Trophoblast cell (in vitro differentiated cells and primary cell): ENCODE measurements around the gene GHRHR.

Source experiments
- DNase-seq, 2 donors: peaks; one replicate each; pipeline ENCODE4 v3.0.0-alpha.2; 2016
- H2AFZ ChIP-seq: 2 replicates; pipeline ENCODE4 v1.6.1; 2013; ENCODE audit warnings: low read length, moderate library complexity, mild to moderate bottlenecking; ENCODE audit not compliant: insufficient read depth, poor library complexity
- H2AK5ac ChIP-seq: 2 replicates; pipeline ENCODE4 v1.6.1; 2013; ENCODE audit warnings: mild to moderate bottlenecking, low read length
- H2BK120ac ChIP-seq: 2 replicates; pipeline ENCODE4 v1.6.1; 2013; ENCODE audit warnings: low read length, mild to moderate bottlenecking, moderate library complexity; ENCODE audit not compliant: insufficient read depth, poor library complexity
- H2BK12ac ChIP-seq: 2 replicates; pipeline ENCODE4 v1.6.1; 2013; ENCODE audit warnings: mild to moderate bottlenecking, low read length, moderate library complexity
- H2BK5ac ChIP-seq: 2 replicates; pipeline ENCODE4 v1.6.1; 2013; ENCODE audit warnings: low read length, low read depth, moderate library complexity, mild to moderate bottlenecking; ENCODE audit not compliant: poor library complexity
- H3K14ac ChIP-seq: 2 replicates; pipeline ENCODE4 v1.6.1; 2013; ENCODE audit warnings: mild to moderate bottlenecking, low read length
- H3K18ac ChIP-seq: 2 replicates; pipeline ENCODE4 v1.6.1; 2013; ENCODE audit warnings: mild to moderate bottlenecking, low read length
- H3K23ac ChIP-seq: 2 replicates; pipeline ENCODE4 v1.6.1; 2013; ENCODE audit warnings: low read length
- H3K27ac ChIP-seq: 2 replicates; pipeline ENCODE4 v1.5.1; 2013; ENCODE audit warnings: low read depth, mild to moderate bottlenecking, inconsistent platforms, low read length, moderate library complexity
- H3K27me3 ChIP-seq: 2 replicates; pipeline ENCODE4 v1.6.1; 2013; ENCODE audit warnings: inconsistent platforms, mild to moderate bottlenecking, low read length, moderate library complexity; ENCODE audit not compliant: insufficient read depth
- H3K36me3 ChIP-seq, 2 experiments: 1 replicate in 1 of 2; 2 replicates in 1 of 2; pipeline ENCODE4 v1.6.1; 2013; ENCODE audit warnings: low read length in 2 of 2, mild to moderate bottlenecking in 2 of 2, moderate library complexity in 1 of 2; ENCODE audit not compliant: insufficient read depth in 2 of 2, control insufficient read depth in 1 of 2
- H3K4ac ChIP-seq: 2 replicates; pipeline ENCODE4 v1.6.1; 2013; ENCODE audit warnings: low read depth, mild to moderate bottlenecking, low read length, moderate library complexity
- H3K4me1 ChIP-seq, 2 experiments: 1 replicate in 1 of 2; 2 replicates in 1 of 2; pipeline ENCODE4 v1.6.1; 2013; ENCODE audit warnings: low read length in 2 of 2, mild to moderate bottlenecking in 2 of 2, moderate library complexity in 1 of 2; ENCODE audit not compliant: insufficient read depth in 2 of 2, control insufficient read depth in 1 of 2
- H3K4me2 ChIP-seq: 2 replicates; pipeline ENCODE4 v1.6.1; 2013; ENCODE audit warnings: inconsistent platforms, mild to moderate bottlenecking, low read length, moderate library complexity
- H3K4me3 ChIP-seq: 2 replicates; pipeline ENCODE4 v1.5.1; 2013; ENCODE audit warnings: mild to moderate bottlenecking, low read depth, low read length, inconsistent platforms
- H3K79me1 ChIP-seq: one replicate; pipeline ENCODE4 v1.6.1; 2013; ENCODE audit warnings: low read length
- H3K79me2 ChIP-seq: 2 replicates; pipeline ENCODE4 v1.6.1; 2013; ENCODE audit warnings: low read length, mild to moderate bottlenecking; ENCODE audit not compliant: control insufficient read depth, insufficient read depth, poor library complexity
- H3K9ac ChIP-seq: 2 replicates; pipeline ENCODE4 v1.6.1; 2013; ENCODE audit warnings: mild to moderate bottlenecking, low read length
- H3K9me3 ChIP-seq: 2 replicates; pipeline ENCODE4 v1.6.1; 2013; ENCODE audit warnings: low read depth, mild to moderate bottlenecking, control low read depth, inconsistent platforms, low read length; ENCODE audit not compliant: insufficient read depth
- H4K12ac ChIP-seq: 2 replicates; pipeline ENCODE4 v1.6.1; 2013; ENCODE audit warnings: low read depth, mild to moderate bottlenecking, low read length, moderate library complexity
- H4K8ac ChIP-seq: 2 replicates; pipeline ENCODE4 v1.6.1; 2013; ENCODE audit warnings: low read depth, mild to moderate bottlenecking, low read length, moderate library complexity
- H4K91ac ChIP-seq: one replicate; pipeline ENCODE4 v1.6.1; 2013; ENCODE audit warnings: low read depth, mild to moderate bottlenecking, low read length, moderate library complexity
- WGBS: extraction: QIAGEN DNeasy Blood & Tissue Kit; methylation state at CpG from one replicate; pipeline ENCODE4 v1.1.7; 2013; ENCODE audit warnings: missing lambda C conversion rate; ENCODE audit not compliant: insufficient read length, insufficient coverage; ENCODE audit errors: extremely low coverage; 5-methylcytosine and 5-hydroxymethylcytosine counted together

Gene GHRHR

GRCh38 chr7:30971440-30971839 is 7.7 kb downstream of the GHRHR start:
- Histone ChIP-seq H2BK120ac (no peak overlapping the region), H3K79me2 (no peaks in the 10 kb centered on the region), H2BK12ac (no peak overlapping the region), H2AFZ (no peak overlapping the region), H3K23ac (no peak overlapping the region), H3K4ac (no peak overlapping the region), H2BK5ac (no peak overlapping the region), H3K79me1 (no peaks in the 10 kb centered on the region), H3K4me3 (no peak overlapping the region), H4K91ac (no peak overlapping the region), H3K27ac (no peak overlapping the region), H3K27me3 (no peaks in the 10 kb centered on the region), H4K12ac (no peak overlapping the region), H3K9ac (no peak overlapping the region), H3K14ac (no peak overlapping the region), H3K4me2 (no peak overlapping the region), H2AK5ac (no peak overlapping the region), H4K8ac (no peak overlapping the region), H3K36me3 (no peaks in the 10 kb centered on the region), H3K9me3 (no peaks in the 10 kb centered on the region), H3K18ac (no peak overlapping the region), H3K4me1 (no peaks in the 10 kb centered on the region)
- WGBS: no CpG with 5 or more reads among the region's 3 CpGs
- DNase-seq: no peak

DNA sequence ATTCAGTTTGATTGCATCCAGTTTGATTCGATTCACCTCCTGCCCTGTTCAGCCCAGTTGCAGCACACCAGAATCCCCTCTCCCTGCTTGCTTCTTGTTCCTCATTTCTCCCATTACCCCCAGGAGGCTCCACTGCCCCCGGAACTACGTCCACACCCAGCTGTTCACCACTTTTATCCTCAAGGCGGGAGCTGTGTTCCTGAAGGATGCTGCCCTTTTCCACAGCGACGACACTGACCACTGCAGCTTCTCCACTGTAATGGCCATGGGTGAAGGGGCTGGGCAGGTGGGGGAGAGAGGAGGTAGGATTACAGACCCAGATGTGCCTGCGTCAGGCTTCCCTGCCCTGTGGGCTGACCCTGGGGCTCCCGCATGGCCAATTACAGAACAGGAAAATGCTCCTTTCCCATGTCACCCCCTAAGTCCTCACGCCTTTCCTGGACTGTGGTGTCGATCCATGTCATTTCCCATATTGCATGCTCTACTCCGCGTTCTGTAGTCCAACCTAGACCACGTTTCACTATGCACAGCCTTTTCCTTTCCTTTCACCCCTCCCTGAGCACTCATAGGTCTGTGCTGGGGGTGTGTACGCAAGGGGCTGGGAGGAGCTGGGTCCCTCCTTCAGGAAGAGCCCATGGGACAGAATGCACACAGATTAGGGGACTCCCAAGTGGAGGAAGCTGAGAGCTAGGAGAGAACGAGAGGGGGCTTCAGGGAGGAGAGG is 8.2 kb downstream of the GHRHR start:
- Histone ChIP-seq H3K4me2 (no peak overlapping the region), H3K9ac (no peak overlapping the region), H3K9me3 (no peaks in the 10 kb centered on the region), H2AK5ac (no peak overlapping the region), H3K4me3 (no peak overlapping the region), H4K91ac (no peak overlapping the region), H3K36me3 (no peaks in the 10 kb centered on the region), H2AFZ (no peak overlapping the region), H3K27ac (no peak overlapping the region), H3K4ac (no peak overlapping the region), H2BK5ac (no peak overlapping the region), H3K27me3 (no peaks in the 10 kb centered on the region), H3K18ac (no peak overlapping the region), H3K23ac (no peak overlapping the region), H2BK12ac (no peak overlapping the region), H4K8ac (no peak overlapping the region), H3K79me1 (no peaks in the 10 kb centered on the region), H2BK120ac (no peak overlapping the region), H3K4me1 (no peaks in the 10 kb centered on the region), H3K79me2 (no peaks in the 10 kb centered on the region), H4K12ac (no peak overlapping the region), H3K14ac (no peak overlapping the region)
- no CpG with 5 or more reads among the region's 15 CpGs for WGBS
- DNase-seq: no peak

DNA sequence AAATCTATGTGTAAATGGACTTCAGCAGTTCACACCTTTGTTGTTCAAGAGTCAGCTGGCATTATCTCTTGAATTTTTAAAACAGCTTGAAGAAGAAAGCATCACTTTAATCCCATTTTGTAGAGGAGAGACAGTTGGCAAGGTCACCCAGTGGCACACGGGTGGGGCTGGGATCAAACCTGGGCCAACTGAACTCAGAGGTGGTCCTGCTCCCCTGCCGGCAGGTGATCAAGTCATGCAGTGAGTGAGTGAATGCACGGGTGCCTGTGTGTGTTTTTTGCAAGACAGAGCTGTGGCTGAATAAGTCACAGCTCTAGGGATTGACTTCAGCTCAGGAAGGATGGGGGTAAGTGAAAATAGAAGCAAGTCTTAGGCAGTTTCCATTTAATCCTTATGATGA is 9.5 kb downstream of the GHRHR start:
- Histone ChIP-seq H2BK120ac (no peak overlapping the region), H3K79me1 (no peaks in the 10 kb centered on the region), H3K23ac (no peak overlapping the region), H2BK12ac (no peak overlapping the region), H2AFZ (no peak overlapping the region), H2AK5ac (no peak overlapping the region), H3K4me2 (no peak overlapping the region), H3K4ac (no peak overlapping the region), H2BK5ac (no peak overlapping the region), H3K9me3 (no peaks in the 10 kb centered on the region), H3K36me3 (no peaks in the 10 kb centered on the region), H3K4me3 (no peak overlapping the region), H3K14ac (no peak overlapping the region), H3K18ac (no peak overlapping the region), H3K27me3 (no peaks in the 10 kb centered on the region), H4K8ac (no peak overlapping the region), H3K27ac (no peak overlapping the region), H3K79me2 (no peaks in the 10 kb centered on the region), H4K91ac (no peak overlapping the region), H3K4me1 (no peaks in the 10 kb centered on the region), H3K9ac (no peak overlapping the region), H4K12ac (no peak overlapping the region)
- no CpG with 5 or more reads among the region's 3 CpGs for WGBS
- no peak for DNase-seq

DNA sequence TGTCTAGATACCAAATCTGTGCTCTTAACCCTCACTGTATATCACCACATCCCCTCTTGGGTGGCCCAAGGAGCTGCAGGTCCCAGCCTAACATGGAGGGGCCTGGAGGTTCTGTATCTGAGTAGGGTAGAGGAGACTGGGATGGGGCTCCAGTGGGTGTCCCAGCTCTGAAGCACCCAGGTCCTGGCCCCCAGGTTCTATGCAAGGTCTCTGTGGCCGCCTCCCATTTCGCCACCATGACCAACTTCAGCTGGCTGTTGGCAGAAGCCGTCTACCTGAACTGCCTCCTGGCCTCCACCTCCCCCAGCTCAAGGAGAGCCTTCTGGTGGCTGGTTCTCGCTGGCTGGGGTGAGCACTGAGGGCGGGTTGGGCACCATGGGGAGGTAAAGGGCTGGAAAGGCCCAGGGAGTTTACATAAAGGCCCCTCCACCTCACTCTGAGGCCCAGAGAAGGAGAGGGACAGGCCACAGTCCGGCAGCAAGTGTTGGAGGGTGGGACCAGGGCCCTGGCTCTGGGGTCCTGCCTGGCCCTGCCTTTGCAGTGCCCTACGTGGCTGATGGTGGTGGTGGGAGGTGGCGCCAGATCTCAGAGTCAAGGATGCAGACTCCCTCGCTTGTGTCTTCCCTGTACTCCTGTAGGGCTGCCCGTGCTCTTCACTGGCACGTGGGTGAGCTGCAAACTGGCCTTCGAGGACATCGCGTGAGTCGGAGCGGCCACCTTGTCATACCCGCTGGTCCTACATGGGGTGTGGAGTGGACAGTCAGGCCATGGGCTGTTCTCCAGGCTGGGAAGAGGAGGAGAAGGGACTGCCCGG is 10.2 kb downstream of the GHRHR start:
- Histone ChIP-seq H4K12ac (no peak overlapping the region), H2AK5ac (no peak overlapping the region), H3K79me2 (no peaks in the 10 kb centered on the region), H2BK12ac (no peak overlapping the region), H3K9me3 (no peaks in the 10 kb centered on the region), H3K27ac (no peak overlapping the region), H3K23ac (no peak overlapping the region), H3K4me2 (no peak overlapping the region), H3K14ac (no peak overlapping the region), H3K36me3 (no peaks in the 10 kb centered on the region), H3K27me3 (no peaks in the 10 kb centered on the region), H3K9ac (no peak overlapping the region), H3K4ac (no peak overlapping the region), H2BK5ac (no peak overlapping the region), H3K4me3 (no peak overlapping the region), H3K79me1 (no peaks in the 10 kb centered on the region), H3K18ac (no peak overlapping the region), H2AFZ (no peak overlapping the region), H4K8ac (no peak overlapping the region), H4K91ac (no peak overlapping the region), H2BK120ac (no peak overlapping the region), H3K4me1 (no peaks in the 10 kb centered on the region)
- DNase-seq: no peak
- no CpG with 5 or more reads among the region's 18 CpGs for WGBS
